HG03457 (cell line): ENCODE data around the gene SLC24A3.
A peak's percentile ranks its signal among the peaks of the same experiment; 100 is the strongest.

Experiments
- ATAC-seq: cut with Tn5 transposase; IDR thresholded peaks from one replicate; pipeline ENCODE4 v1.9.1; 2021; ENCODE audit warnings: moderate number of reproducible peaks; ENCODE audit not compliant: unreplicated experiment

Gene SLC24A3

GRCh38 chr20:19692685-19693119 is 480.3 kb downstream of the SLC24A3 start:
- ATAC-seq = no peak

- ATAC-seq = no peak
Observed at GRCh38 chr20:19693508-19693907, 481.1 kb downstream of the SLC24A3 start.

- ATAC-seq = no peak
Observed at GRCh38 chr20:19695081-19695480, 482.6 kb downstream of the SLC24A3 start.

- ATAC-seq = no peak
Observed at GRCh38 chr20:19696620-19697019, 484.2 kb downstream of the SLC24A3 start.

- ATAC-seq = no peak
Observed at GRCh38 chr20:19697415-19697814, 485.0 kb downstream of the SLC24A3 start.

- no peak for ATAC-seq
Observed at GRCh38 chr20:19699180-19699971, 486.9 kb downstream of the SLC24A3 start.

GRCh38 chr20:19701429-19701828 is 489.0 kb downstream of the SLC24A3 start:
- ATAC-seq = no peak

GRCh38 chr20:19706463-19706862 is 494.0 kb downstream of the SLC24A3 start:
- ATAC-seq = peak; percentile 52

GRCh38 chr20:19709635-19710335 is 497.3 kb downstream of the SLC24A3 start:
- ATAC-seq = no peak

GRCh38 chr20:19710336-19711120 is 498.1 kb downstream of the SLC24A3 start:
- no peak for ATAC-seq

GRCh38 chr20:19711126-19711525 is 498.7 kb downstream of the SLC24A3 start:
- ATAC-seq = no peak

GRCh38 chr20:19712721-19713260 is 500.3 kb downstream of the SLC24A3 start:
- ATAC-seq = no peak

GRCh38 chr20:19713822-19714578 is 501.6 kb downstream of the SLC24A3 start:
- no peak for ATAC-seq

GRCh38 chr20:19714579-19714840 is 502.1 kb downstream of the SLC24A3 start:
- no peak for ATAC-seq

- no peak for ATAC-seq
Observed at GRCh38 chr20:19715986-19716385, 503.5 kb downstream of the SLC24A3 start.

GRCh38 chr20:19718880-19719279 is 506.4 kb downstream of the SLC24A3 start:
- no peak for ATAC-seq

GRCh38 chr20:19720991-19721390 is 508.5 kb downstream of the SLC24A3 start:
- ATAC-seq = no peak

- ATAC-seq = no peak
Observed at GRCh38 chr20:19723051-19723450, 510.6 kb downstream of the SLC24A3 start.

- no peak for ATAC-seq
Observed at GRCh38 chr20:19723813-19724430, 511.5 kb downstream of the SLC24A3 start.

GRCh38 chr20:19725373-19725772 is 512.9 kb downstream of the SLC24A3 start:
- no peak for ATAC-seq
